GM12878 (cell line): ENCODE data around the gene SLC35F3. TPM values are rescaled to one million over a fixed set of nuclear protein-coding genes. Genes with fewer than 3 reads are reported as not detected.

Source experiments
- ASH2L ChIP-seq: fragments of 300-600, 200-600 bp; sonication (generic); IDR thresholded peaks from 2 replicates; pipeline ENCODE4 v1.6.1; 2017; ENCODE audit warnings: low read depth, mild to moderate bottlenecking, borderline replicate concordance
- BACH1 ChIP-seq: fragments of 450-650 bp; IDR thresholded peaks from 2 replicates; pipeline ENCODE4 v1.6.1; 2017; ENCODE audit warnings: mild to moderate bottlenecking, borderline replicate concordance
- CBFB ChIP-seq: IDR thresholded peaks from 2 replicates; pipeline ENCODE4 v1.6.1; 2016; ENCODE audit warnings: antibody characterized with exemption, low read depth
- CTCF ChIP-seq, 3 experiments: IDR thresholded peaks in 2 of 3; conservative IDR thresholded peaks in 1 of 3; 2 replicates each; pipeline ENCODE4 v1.5.1; 2011; ENCODE audit warnings: low read depth in 3 of 3, low read length in 3 of 3, mild to moderate bottlenecking in 3 of 3, control low read depth in 2 of 3, moderate library complexity in 2 of 3, inconsistent platforms in 1 of 3, mixed read lengths in 1 of 3; ENCODE audit not compliant: control insufficient read depth in 2 of 3, insufficient read depth in 1 of 3; ENCODE audit errors: extremely low read depth in 1 of 3
- E2F8 ChIP-seq: fragments of 450-650 bp; IDR thresholded peaks from 2 replicates; pipeline ENCODE4 v1.6.1; 2018; ENCODE audit warnings: mild to moderate bottlenecking, low read depth, moderate library complexity; ENCODE audit not compliant: partially characterized antibody
- EED ChIP-seq: sonication (generic); IDR thresholded peaks from 2 replicates; pipeline ENCODE4 v1.6.1; 2016; ENCODE audit warnings: antibody characterized with exemption, low read depth
- EP300 ChIP-seq, 2 experiments: fragments of 150-350 bp in 1 of 2; IDR thresholded peaks; 2 replicates each; pipeline ENCODE4 v1.6.1; 2011 to 2012; ENCODE audit warnings: low read depth in 2 of 2, low read length in 2 of 2, borderline replicate concordance in 1 of 2, improper control_type of control experiment in 1 of 2, inconsistent platforms in 1 of 2; ENCODE audit not compliant: control insufficient read depth in 1 of 2
- GATAD2B ChIP-seq: fragments of 450-650 bp; conservative IDR thresholded peaks from 2 replicates; pipeline ENCODE4 v1.6.1; 2017; ENCODE audit warnings: low read depth, mild to moderate bottlenecking, moderate library complexity
- KDM1A ChIP-seq: fragments of 200-600 bp; sonication (generic); IDR thresholded peaks from 2 replicates; pipeline ENCODE4 v1.6.1; 2016; ENCODE audit warnings: borderline replicate concordance
- NFYA ChIP-seq: IDR thresholded peaks from 2 replicates; pipeline ENCODE4 v1.6.1; 2011; ENCODE audit warnings: low read depth, mild to moderate bottlenecking, low read length, improper control_type of control experiment, borderline replicate concordance
- NR2C2 ChIP-seq: IDR thresholded peaks from 2 replicates; pipeline ENCODE4 v1.6.1; 2011; ENCODE audit warnings: borderline replicate concordance, low read depth; ENCODE audit not compliant: control insufficient read depth, insufficient read length
- RFX5 ChIP-seq: IDR thresholded peaks from 2 replicates; pipeline ENCODE4 v1.6.1; 2011; ENCODE audit warnings: low read depth, low read length, improper control_type of control experiment
- SRF ChIP-seq, 2 experiments: IDR thresholded peaks; 2 replicates each; pipeline ENCODE4 v1.6.1; 2011; ENCODE audit warnings: low read depth in 2 of 2, low read length in 2 of 2, mild to moderate bottlenecking in 1 of 2, moderate library complexity in 1 of 2
- TCF7 ChIP-seq: IDR thresholded peaks from 2 replicates; pipeline ENCODE4 v1.6.1; 2014; ENCODE audit warnings: antibody characterized with exemption, borderline replicate concordance
- ZBED1 ChIP-seq: IDR thresholded peaks from 2 replicates; pipeline ENCODE4 v1.6.1; 2016; ENCODE audit warnings: borderline replicate concordance
- ZNF207 ChIP-seq: fragments of 450-650 bp; IDR thresholded peaks from 2 replicates; pipeline ENCODE4 v1.6.1; 2014; ENCODE audit warnings: antibody characterized with exemption, mild to moderate bottlenecking, borderline replicate concordance
- ZNF24 ChIP-seq: fragments of 450-650 bp; IDR thresholded peaks from 2 replicates; pipeline ENCODE4 v1.6.1; 2017; ENCODE audit warnings: antibody characterized with exemption, mild to moderate bottlenecking
- polyA plus RNA-seq, 11 experiments: library from polyadenylated mRNA; depleted of rRNA in 4 of 11; unstranded in 6 of 11; stranded (reverse) in 5 of 11; fragments of >200 nt; fragmentation: Nextera tagmentation in 4 of 11; fragmentation: Illumina TruSeq in 1 of 11; extraction: Ambion mirVana in 4 of 11; extraction: Trizol in 1 of 11; gene quantifications; 1 replicate in 1 of 11; 2 replicates in 10 of 11; pipeline versions ENCODE4 v1.2.1 to v1.2.3, GENCODE V29; 2011 to 2016; ENCODE audit warnings: inconsistent platforms in 2 of 11, missing spikeins in 2 of 11, low read depth in 1 of 11
- total RNA-seq, 4 experiments: library from RNA; depleted of rRNA in 3 of 4; stranded (reverse); fragments of >200 nt in 3 of 4; fragmentation: Illumina TruSeq in 1 of 4; extraction: Trizol in 1 of 4; gene quantifications; 2 replicates each; pipeline versions ENCODE4 v1.2.1 to v1.2.3, GENCODE V29; 2013 to 2021
- TF ChIP-seq, protein P1 (sequence below): fragments of 150-350 bp; IDR thresholded peaks from 2 replicates; pipeline ENCODE4 v1.6.1; 2016; ENCODE audit warnings: low read depth, low read length
- TF ChIP-seq, protein P2 (sequence below): IDR thresholded peaks from 2 replicates; pipeline ENCODE4 v1.6.1; 2011; ENCODE audit warnings: borderline replicate concordance, low read depth, mild to moderate bottlenecking, moderate library complexity, low read length; ENCODE audit not compliant: insufficient read depth, poor library complexity, severe bottlenecking

The SLC35F3 gene
- total and polyA plus RNA-seq, 10 of the 15 experiments (the other 5 are each of a cell fraction or from before 2014, with no cell fraction given), result 1.0 to 8.6 (median 5.7) TPM

- peak; percentile 60; the same call in 1 of the 2 replicates for TF ChIP-seq GATAD2B
- TF ChIP-seq CBFB, result no peak
- TF ChIP-seq ZBED1, result no peak
- TF ChIP-seq SRF (IDR thresholded peaks at IDR 0.05; ENCODE audit: low read depth in 2 of 2, low read length in 2 of 2), result 0 out of 4 replicates have a peak, but pooled peaks of 1 of the 2 experiments have one; percentile 59
- TF ChIP-seq ZNF24, result peak; percentile 58; the same call in 1 of the 2 replicates
- TF ChIP-seq ASH2L, result no peak
- no peak for TF ChIP-seq ZNF207
- no peak for TF ChIP-seq NFYA
- TF ChIP-seq CTCF (IDR thresholded peaks at IDR 0.05 in 2 of 3, conservative IDR thresholded peaks at IDR 0.05 in 1 of 3; ENCODE audit: control insufficient read depth in 2 of 3, extremely low read depth in 1 of 3, insufficient read depth in 1 of 3, low read depth in 3 of 3, low read length in 3 of 3), result no peak
- TF ChIP-seq KDM1A, result no peak
- TF ChIP-seq, protein P1, sequence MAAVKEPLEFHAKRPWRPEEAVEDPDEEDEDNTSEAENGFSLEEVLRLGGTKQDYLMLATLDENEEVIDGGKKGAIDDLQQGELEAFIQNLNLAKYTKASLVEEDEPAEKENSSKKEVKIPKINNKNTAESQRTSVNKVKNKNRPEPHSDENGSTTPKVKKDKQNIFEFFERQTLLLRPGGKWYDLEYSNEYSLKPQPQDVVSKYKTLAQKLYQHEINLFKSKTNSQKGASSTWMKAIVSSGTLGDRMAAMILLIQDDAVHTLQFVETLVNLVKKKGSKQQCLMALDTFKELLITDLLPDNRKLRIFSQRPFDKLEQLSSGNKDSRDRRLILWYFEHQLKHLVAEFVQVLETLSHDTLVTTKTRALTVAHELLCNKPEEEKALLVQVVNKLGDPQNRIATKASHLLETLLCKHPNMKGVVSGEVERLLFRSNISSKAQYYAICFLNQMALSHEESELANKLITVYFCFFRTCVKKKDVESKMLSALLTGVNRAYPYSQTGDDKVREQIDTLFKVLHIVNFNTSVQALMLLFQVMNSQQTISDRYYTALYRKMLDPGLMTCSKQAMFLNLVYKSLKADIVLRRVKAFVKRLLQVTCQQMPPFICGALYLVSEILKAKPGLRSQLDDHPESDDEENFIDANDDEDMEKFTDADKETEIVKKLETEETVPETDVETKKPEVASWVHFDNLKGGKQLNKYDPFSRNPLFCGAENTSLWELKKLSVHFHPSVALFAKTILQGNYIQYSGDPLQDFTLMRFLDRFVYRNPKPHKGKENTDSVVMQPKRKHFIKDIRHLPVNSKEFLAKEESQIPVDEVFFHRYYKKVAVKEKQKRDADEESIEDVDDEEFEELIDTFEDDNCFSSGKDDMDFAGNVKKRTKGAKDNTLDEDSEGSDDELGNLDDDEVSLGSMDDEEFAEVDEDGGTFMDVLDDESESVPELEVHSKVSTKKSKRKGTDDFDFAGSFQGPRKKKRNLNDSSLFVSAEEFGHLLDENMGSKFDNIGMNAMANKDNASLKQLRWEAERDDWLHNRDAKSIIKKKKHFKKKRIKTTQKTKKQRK, result no peak
- TF ChIP-seq, protein P2, sequence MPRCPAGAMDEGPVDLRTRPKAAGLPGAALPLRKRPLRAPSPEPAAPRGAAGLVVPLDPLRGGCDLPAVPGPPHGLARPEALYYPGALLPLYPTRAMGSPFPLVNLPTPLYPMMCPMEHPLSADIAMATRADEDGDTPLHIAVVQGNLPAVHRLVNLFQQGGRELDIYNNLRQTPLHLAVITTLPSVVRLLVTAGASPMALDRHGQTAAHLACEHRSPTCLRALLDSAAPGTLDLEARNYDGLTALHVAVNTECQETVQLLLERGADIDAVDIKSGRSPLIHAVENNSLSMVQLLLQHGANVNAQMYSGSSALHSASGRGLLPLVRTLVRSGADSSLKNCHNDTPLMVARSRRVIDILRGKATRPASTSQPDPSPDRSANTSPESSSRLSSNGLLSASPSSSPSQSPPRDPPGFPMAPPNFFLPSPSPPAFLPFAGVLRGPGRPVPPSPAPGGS, result no peak
- TF ChIP-seq EED, result peak; percentile 57; the same call in 1 of the 2 replicates
- no peak for TF ChIP-seq NR2C2
- TF ChIP-seq TCF7, result peak; percentile 67
- no peak for TF ChIP-seq E2F8
- peak; percentile 56 to 94; a peak in 3 of 4 replicates for TF ChIP-seq EP300 (IDR thresholded peaks at IDR 0.05; ENCODE audit: borderline replicate concordance in 1 of 2, control insufficient read depth in 1 of 2, low read depth in 2 of 2, low read length in 2 of 2)
- peak; percentile 87; the same call in 1 of the 2 replicates for TF ChIP-seq BACH1
- TF ChIP-seq RFX5, result 0 out of 2 replicates have a peak, but pooled peaks have one; percentile 41
These were observed 6.9 kb upstream of the SLC35F3 start (continued) for GRCh38 chr1:233897325-233898162.
